ENCODE measurements around the gene CD247. TPM values are rescaled to one million over a fixed set of nuclear protein-coding genes. Genes with fewer than 3 reads are reported as not detected.

The CD247 gene
- total RNA-seq, 1 experiment from 2014 or later: 0.44 TPM

- intact Hi-C loops (cut with micrococcal nuclease; ENCODE audit: unreplicated experiment) (no loop called here), in situ Hi-C loops (cut with HindIII; ENCODE audit: low pct_unique_long_range_greater_than_20kb, low sequenced_read_pairs) (no loop called here)
- CTCF ChIA-PET: no interaction called here
- Histone ChIP-seq H3K36me3 (ENCODE audit: control insufficient read depth, insufficient read depth, low read length) (no peaks in the 10 kb centered on the region), H3K27me3 (ENCODE audit: control insufficient read depth, insufficient read depth, low read length) (peaks cover 20% of the 10 kb centered on the region; the same call in 1 of the 2 replicates), H3K9me3 (ENCODE audit: control insufficient read depth, insufficient read depth, low read depth, low read length) (no peaks in the 10 kb centered on the region), H3K4me1 (ENCODE audit: control insufficient read depth, insufficient read depth, low read length) (no peaks in the 10 kb centered on the region), H3K27ac (ENCODE audit: low read length) (no peak overlapping the region), H3K4me3 (ENCODE audit: low read depth in 2 of 2, low read length in 2 of 2) (no peak overlapping the region)
- BruUV-seq (replicated peaks): no TSS peak
- TF ChIP-seq POLR2AphosphoS5 (IDR thresholded peaks at IDR 0.05; ENCODE audit: low read depth, low read length) (no peak), SIN3A (IDR thresholded peaks at IDR 0.05; ENCODE audit: borderline replicate concordance, insufficient read depth, low read depth, low read length) (no peak), REST (IDR thresholded peaks at IDR 0.05; ENCODE audit: insufficient read depth in 1 of 2, low read depth in 2 of 2, low read length in 1 of 2) (no peak), TCF7L2 (IDR thresholded peaks at IDR 0.05; ENCODE audit: low read depth, low read length) (no peak), CTCF (IDR thresholded peaks at IDR 0.05) (no peak)
- POLR2A ChIA-PET: interaction anchor here (0.6 kb wide), 1 partner anchor 618 kb away, joined by 3 read pairs; no protein-coding TSS in a partner anchor
- ATAC-seq (no peak), DNase-seq (ENCODE audit: low read depth, low spot score) (no peak)
Measured at GRCh38 chr1:167500283-167500860, 18.0 kb downstream of the CD247 start.

- TF ChIP-seq SIN3A (IDR thresholded peaks at IDR 0.05; ENCODE audit: borderline replicate concordance, insufficient read depth, low read depth, low read length): no peak
- TF ChIP-seq POLR2AphosphoS5 (IDR thresholded peaks at IDR 0.05; ENCODE audit: low read depth, low read length): no peak
- TF ChIP-seq TCF7L2 (IDR thresholded peaks at IDR 0.05; ENCODE audit: low read depth, low read length): no peak
- no peak for TF ChIP-seq CTCF (IDR thresholded peaks at IDR 0.05)
- Histone ChIP-seq H3K4me3 (ENCODE audit: low read depth in 2 of 2, low read length in 2 of 2) (no peak overlapping the region), H3K27ac (ENCODE audit: low read length) (no peak overlapping the region), H3K36me3 (ENCODE audit: control insufficient read depth, insufficient read depth, low read length) (no peaks in the 10 kb centered on the region), H3K4me1 (ENCODE audit: control insufficient read depth, insufficient read depth, low read length) (no peaks in the 10 kb centered on the region), H3K27me3 (ENCODE audit: control insufficient read depth, insufficient read depth, low read length) (peaks cover 22% of the 10 kb centered on the region; the same call in 1 of the 2 replicates), H3K9me3 (ENCODE audit: control insufficient read depth, insufficient read depth, low read depth, low read length) (no peaks in the 10 kb centered on the region)
- no TSS peak for BruUV-seq (replicated peaks)
- DNase-seq (ENCODE audit: low read depth, low spot score): no peak
- no peak for ATAC-seq
- intact Hi-C loops (cut with micrococcal nuclease; ENCODE audit: unreplicated experiment): no loop called here
- in situ Hi-C loops (cut with HindIII; ENCODE audit: low pct_unique_long_range_greater_than_20kb, low sequenced_read_pairs): no loop called here
- POLR2A ChIA-PET: no interaction called here
- CTCF ChIA-PET: no interaction called here
Measured at GRCh38 chr1:167499664-167500101, 18.6 kb downstream of the CD247 start.

All from Panc1 (cell line).